Calu3 (cell line): Measurements from ENCODE around the gene COPB2. TPM values are rescaled to one million over a fixed set of nuclear protein-coding genes. Genes with fewer than 3 reads are reported as not detected.
A peak's percentile ranks its signal among the peaks of the same experiment; 100 is the strongest.

Source experiments
- BruUV-seq: library from RNA; stranded (reverse); fragments of 400-500 nt; replicated peaks from 2 replicates; lab custom pipeline; 2021; lab: Mats Ljungman, UMichigan
- CTCF ChIA-PET: fragments of 300-600 bp; sonication (Branson Sonifier 250); formaldehyde crosslinking; loops from one replicate; lab custom pipeline; 2022; ENCODE audit warnings: antibody characterized with exemption; lab: Charles Lee
- DNase-seq: peaks from one replicate; pipeline ENCODE4 v3.0.0; 2022
- H3K27ac Mint-ChIP-seq: one replicate; pipeline ENCODE4 v1.8.0; 2022; ENCODE audit warnings: mixed read lengths; ENCODE audit not compliant: unreplicated experiment
- H3K27me3 Mint-ChIP-seq: one replicate; pipeline ENCODE4 v1.8.0; 2022; ENCODE audit warnings: mixed read lengths; ENCODE audit not compliant: unreplicated experiment
- H3K36me3 Mint-ChIP-seq: one replicate; pipeline ENCODE4 v1.8.0; 2022; ENCODE audit warnings: mild to moderate bottlenecking, moderate library complexity, mixed read lengths; ENCODE audit not compliant: insufficient read depth, unreplicated experiment
- H3K4me1 Mint-ChIP-seq: one replicate; pipeline ENCODE4 v1.8.0; 2022; ENCODE audit warnings: mild to moderate bottlenecking, low read depth, mixed read lengths; ENCODE audit not compliant: unreplicated experiment
- H3K4me3 Mint-ChIP-seq: one replicate; pipeline ENCODE4 v1.8.0; 2022; ENCODE audit warnings: mild to moderate bottlenecking, low read depth, moderate library complexity, mixed read lengths; ENCODE audit not compliant: unreplicated experiment
- H3K9me3 Mint-ChIP-seq: one replicate; pipeline ENCODE4 v1.8.0; 2022; ENCODE audit warnings: low read depth, mixed read lengths; ENCODE audit not compliant: unreplicated experiment
- intact Hi-C: fragments of 100-400 bp; cut with micrococcal nuclease; formaldehyde crosslinking; loops from one replicate; pipeline ENCODE4 v1.10.0; 2022; ENCODE audit not compliant: unreplicated experiment
- total RNA-seq: library from RNA; stranded (reverse); gene quantifications from 2 replicates; pipeline ENCODE4 v1.2.3, GENCODE V29; 2022
- TF ChIP-seq, protein P1 (sequence below): fragments of 200-600 bp; IDR thresholded peaks from one replicate; pipeline ENCODE4 v1.8.0; 2022; ENCODE audit warnings: antibody characterized with exemption; ENCODE audit not compliant: unreplicated experiment

The COPB2 gene
- total RNA-seq, 1 experiment from 2014 or later: 223 TPM

DNA sequence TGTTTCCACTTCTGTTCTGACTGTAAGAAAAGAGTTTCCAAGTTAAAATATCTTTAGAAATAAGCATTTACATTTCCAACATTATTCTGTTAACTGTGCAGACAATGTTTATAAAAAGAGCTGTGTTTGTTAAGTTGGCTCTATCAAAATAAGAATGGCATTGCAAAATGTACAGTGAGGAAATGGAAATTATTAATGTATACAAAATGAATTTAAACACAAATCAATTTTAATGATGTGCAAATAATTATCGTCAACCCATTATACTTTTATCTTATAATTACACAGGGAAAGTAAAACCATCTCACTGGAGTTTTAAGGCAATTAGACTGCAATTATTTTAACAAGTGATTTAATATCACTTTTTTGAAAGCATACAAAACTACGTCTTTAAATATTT is 28.2 kb downstream of the COPB2 start:
- H3K4me1 Mint-ChIP-seq: peaks cover 8% of the 10 kb centered on the region

DNA sequence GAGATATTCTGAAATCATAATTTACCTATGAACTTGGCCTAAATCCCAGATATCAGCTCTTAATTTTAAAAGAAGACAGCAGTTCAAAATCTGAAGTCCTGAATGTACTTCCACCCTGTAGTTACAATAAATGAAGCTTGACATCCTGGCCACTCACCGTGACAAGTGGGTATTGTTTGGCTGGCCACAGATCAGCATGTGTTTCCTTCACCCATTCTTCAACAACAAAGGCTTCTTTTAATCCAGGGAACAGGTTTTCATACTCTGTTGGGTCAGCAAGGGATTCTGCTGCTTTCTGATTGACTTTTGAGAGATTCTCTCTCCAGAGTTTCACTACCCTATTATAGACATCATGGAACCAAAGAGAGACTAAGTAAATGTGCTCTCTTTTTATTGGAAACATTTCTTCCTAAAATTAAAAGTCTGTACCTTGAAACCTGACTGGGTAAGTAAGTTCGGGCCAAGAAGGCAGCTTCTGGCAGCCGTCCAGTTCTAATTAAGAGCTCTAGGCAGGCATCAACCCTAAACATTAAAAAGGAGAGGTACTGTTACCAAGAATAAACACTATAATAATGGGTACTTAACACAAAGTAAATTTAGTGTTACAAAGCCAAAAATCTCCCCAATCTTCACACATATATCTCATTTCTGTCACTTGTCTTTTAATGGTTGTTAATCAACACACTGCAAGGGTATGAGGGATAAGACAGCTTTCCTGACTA is 30.4 kb downstream of the COPB2 start:
- no peak for DNase-seq
- Mint-ChIP-seq H3K36me3 (peaks cover 83% of the 10 kb centered on the region), H3K27ac (no peak overlapping the region), H3K27me3 (no peaks in the 10 kb centered on the region), H3K4me3 (no peak overlapping the region), H3K4me1 (peaks cover 8% of the 10 kb centered on the region), H3K9me3 (no peaks in the 10 kb centered on the region)
- intact Hi-C loops: no loop called here
- no TSS peak for BruUV-seq
- TF ChIP-seq, protein P1, sequence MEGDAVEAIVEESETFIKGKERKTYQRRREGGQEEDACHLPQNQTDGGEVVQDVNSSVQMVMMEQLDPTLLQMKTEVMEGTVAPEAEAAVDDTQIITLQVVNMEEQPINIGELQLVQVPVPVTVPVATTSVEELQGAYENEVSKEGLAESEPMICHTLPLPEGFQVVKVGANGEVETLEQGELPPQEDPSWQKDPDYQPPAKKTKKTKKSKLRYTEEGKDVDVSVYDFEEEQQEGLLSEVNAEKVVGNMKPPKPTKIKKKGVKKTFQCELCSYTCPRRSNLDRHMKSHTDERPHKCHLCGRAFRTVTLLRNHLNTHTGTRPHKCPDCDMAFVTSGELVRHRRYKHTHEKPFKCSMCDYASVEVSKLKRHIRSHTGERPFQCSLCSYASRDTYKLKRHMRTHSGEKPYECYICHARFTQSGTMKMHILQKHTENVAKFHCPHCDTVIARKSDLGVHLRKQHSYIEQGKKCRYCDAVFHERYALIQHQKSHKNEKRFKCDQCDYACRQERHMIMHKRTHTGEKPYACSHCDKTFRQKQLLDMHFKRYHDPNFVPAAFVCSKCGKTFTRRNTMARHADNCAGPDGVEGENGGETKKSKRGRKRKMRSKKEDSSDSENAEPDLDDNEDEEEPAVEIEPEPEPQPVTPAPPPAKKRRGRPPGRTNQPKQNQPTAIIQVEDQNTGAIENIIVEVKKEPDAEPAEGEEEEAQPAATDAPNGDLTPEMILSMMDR: no peak
- CTCF ChIA-PET: no interaction called here

More for the DNA sequence above, 28.2 kb downstream of the COPB2 start:
- BruUV-seq: no TSS peak
- no peak overlapping the region for H3K4me3 Mint-ChIP-seq
- no peak overlapping the region for H3K27ac Mint-ChIP-seq
- TF ChIP-seq, protein P1: no peak
- DNase-seq: no peak
- H3K36me3 Mint-ChIP-seq: peaks cover 82% of the 10 kb centered on the region
- CTCF ChIA-PET: no interaction called here
- intact Hi-C loops: no loop called here
- no peaks in the 10 kb centered on the region for H3K9me3 Mint-ChIP-seq
- no peaks in the 10 kb centered on the region for H3K27me3 Mint-ChIP-seq

DNA sequence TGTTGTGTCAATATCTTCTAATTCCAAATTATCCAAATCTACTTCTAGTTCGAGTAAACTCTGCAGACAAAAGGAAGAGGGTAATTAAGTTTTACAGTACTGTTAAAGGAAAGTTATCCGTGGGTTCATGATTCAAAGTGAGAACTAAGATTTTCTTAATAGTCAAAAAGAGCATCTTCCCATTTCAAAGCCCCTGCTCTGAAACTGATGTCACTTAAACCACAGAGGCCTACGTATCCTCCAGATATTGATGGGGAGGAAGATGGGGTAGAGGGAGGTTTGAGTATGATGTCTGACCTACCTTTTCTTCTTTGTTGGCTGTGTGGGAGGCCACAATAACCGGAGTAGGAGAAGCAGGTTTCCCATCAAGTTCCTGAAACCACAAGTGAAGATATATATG is 31.5 kb downstream of the COPB2 start:
- no peak for DNase-seq
- intact Hi-C loops: no loop called here
- no TSS peak for BruUV-seq
- no peak overlapping the region for H3K4me3 Mint-ChIP-seq
- no peaks in the 10 kb centered on the region for H3K27me3 Mint-ChIP-seq
- H3K36me3 Mint-ChIP-seq: peaks cover 85% of the 10 kb centered on the region
- no peaks in the 10 kb centered on the region for H3K9me3 Mint-ChIP-seq
- TF ChIP-seq, protein P1: no peak
- CTCF ChIA-PET: no interaction called here
- H3K27ac Mint-ChIP-seq: peak overlapping the region; percentile 13
- peaks cover 6% of the 10 kb centered on the region for H3K4me1 Mint-ChIP-seq

DNA sequence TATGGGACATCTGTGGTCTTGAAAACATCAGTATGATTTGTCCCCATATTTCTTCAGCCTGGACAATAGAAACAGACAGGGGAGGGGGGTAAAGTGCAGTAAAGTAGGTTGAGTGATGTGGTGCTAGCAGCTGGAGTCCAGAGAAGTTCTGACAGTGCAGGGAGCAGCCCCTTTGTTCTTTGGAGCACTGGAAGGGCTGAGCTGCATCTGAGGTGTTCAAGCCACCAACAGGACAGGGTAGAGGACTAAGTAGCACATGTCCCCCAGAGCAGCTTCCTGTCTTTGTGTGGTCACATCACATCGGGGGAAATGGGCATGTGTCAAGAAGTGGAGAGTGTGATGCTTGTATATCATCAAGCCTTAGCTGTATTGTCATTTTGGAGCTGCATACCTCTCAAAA is 33.6 kb downstream of the COPB2 start:
- no TSS peak for BruUV-seq
- no peak for DNase-seq
- intact Hi-C loops: no loop called here
- H3K9me3 Mint-ChIP-seq: no peaks in the 10 kb centered on the region
- H3K36me3 Mint-ChIP-seq: peaks cover 92% of the 10 kb centered on the region
- H3K4me3 Mint-ChIP-seq: no peak overlapping the region
- no peaks in the 10 kb centered on the region for H3K27me3 Mint-ChIP-seq
- H3K27ac Mint-ChIP-seq: no peak overlapping the region
- H3K4me1 Mint-ChIP-seq: no peaks in the 10 kb centered on the region
- CTCF ChIA-PET: interaction anchor here (0.6 to 1.1 kb wide), 3 partner anchors 12 to 1242 kb away, joined by 3 read pairs; partner anchors contain the start of gene MRPS22
- TF ChIP-seq, protein P1: no peak
